K562 (cell line): Measurements from ENCODE around the gene PRPSAP1. TPM values are rescaled to one million over a fixed set of nuclear protein-coding genes. Genes with fewer than 3 reads are reported as not detected.
A peak's percentile ranks its signal among the peaks of the same experiment; 100 is the strongest.

ENCODE experiments used
- CREB1 ChIP-seq, 2 experiments: sonication (generic) in 1 of 2; formaldehyde crosslinking in 1 of 2; IDR thresholded peaks; 2 replicates each; pipeline versions ENCODE4 v1.6.1 to v1.8.0; 2012 to 2022; ENCODE audit warnings: inconsistent platforms in 1 of 2, mild to moderate bottlenecking in 1 of 2, missing genetic modification reagents in 1 of 2, moderate library complexity in 1 of 2
- FOXJ2 ChIP-seq: fragments of 200-800 bp; sonication (Bioruptor generic); IDR thresholded peaks from 2 replicates; pipeline ENCODE4 v1.6.1; 2016; ENCODE audit warnings: missing genetic modification characterization, missing compliant biosample characterization
- GATA2 ChIP-seq: sonication (generic); formaldehyde crosslinking; IDR thresholded peaks from 2 replicates; pipeline ENCODE4 v1.4.0; 2020; ENCODE audit warnings: mild to moderate bottlenecking, missing genetic modification reagents
- KLF13 ChIP-seq: fragments of 450-650 bp; IDR thresholded peaks from 2 replicates; pipeline ENCODE4 v1.6.1; 2016; ENCODE audit warnings: missing genetic modification characterization, low read depth, mild to moderate bottlenecking, missing compliant biosample characterization, moderate library complexity, borderline replicate concordance
- MAFF ChIP-seq: IDR thresholded peaks from 2 replicates; pipeline ENCODE4 v1.6.1; 2012; ENCODE audit warnings: low read length, improper control_type of control experiment
- TCF3 ChIP-seq: sonication (generic); formaldehyde crosslinking; IDR thresholded peaks from 2 replicates; pipeline ENCODE4 v1.4.0; 2020; ENCODE audit warnings: mild to moderate bottlenecking, missing genetic modification reagents
- ZC3H4 ChIP-seq: sonication (generic); formaldehyde crosslinking; IDR thresholded peaks from 2 replicates; pipeline ENCODE4 v1.9.0; 2021; ENCODE audit warnings: missing genetic modification reagents, borderline replicate concordance
- polyA plus RNA-seq, 8 experiments: library from polyadenylated mRNA; depleted of rRNA in 4 of 8; stranded (reverse) in 5 of 8; unstranded in 3 of 8; fragments of >200 nt; fragmentation: Nextera tagmentation in 2 of 8; fragmentation: Illumina TruSeq in 1 of 8; extraction: Ambion mirVana in 2 of 8; extraction: Trizol in 1 of 8; gene quantifications; 2 replicates each; pipeline versions ENCODE4 v1.2.1 to v1.2.3, GENCODE V29; 2011 to 2014; ENCODE audit warnings: inconsistent platforms in 1 of 8, missing spikeins in 1 of 8
- total RNA-seq, 7 experiments: library from RNA; depleted of rRNA in 6 of 7; stranded (reverse); fragments of >200 nt in 6 of 7; fragmentation: Illumina TruSeq in 2 of 7; extraction: Trizol in 2 of 7; gene quantifications; 2 replicates each; pipeline versions ENCODE4 v1.2.1 to v1.2.3, GENCODE V29; 2011 to 2021; ENCODE audit warnings: low replicate concordance in 1 of 7
- TF ChIP-seq, protein P1 (sequence below), 2 experiments: fragments of 450-650 bp; formaldehyde crosslinking in 1 of 2; IDR thresholded peaks; 2 replicates each; pipeline versions ENCODE4 v1.4.0 to v1.6.1; 2014 to 2020; ENCODE audit warnings: mild to moderate bottlenecking in 2 of 2, borderline replicate concordance in 1 of 2, low read depth in 1 of 2

Gene PRPSAP1
- total and polyA plus RNA-seq, 9 of the 15 experiments (the other 6 are each of a cell fraction or from before 2014, with no cell fraction given), result 21.9 to 77.1 (median 40.8) TPM

DNA sequence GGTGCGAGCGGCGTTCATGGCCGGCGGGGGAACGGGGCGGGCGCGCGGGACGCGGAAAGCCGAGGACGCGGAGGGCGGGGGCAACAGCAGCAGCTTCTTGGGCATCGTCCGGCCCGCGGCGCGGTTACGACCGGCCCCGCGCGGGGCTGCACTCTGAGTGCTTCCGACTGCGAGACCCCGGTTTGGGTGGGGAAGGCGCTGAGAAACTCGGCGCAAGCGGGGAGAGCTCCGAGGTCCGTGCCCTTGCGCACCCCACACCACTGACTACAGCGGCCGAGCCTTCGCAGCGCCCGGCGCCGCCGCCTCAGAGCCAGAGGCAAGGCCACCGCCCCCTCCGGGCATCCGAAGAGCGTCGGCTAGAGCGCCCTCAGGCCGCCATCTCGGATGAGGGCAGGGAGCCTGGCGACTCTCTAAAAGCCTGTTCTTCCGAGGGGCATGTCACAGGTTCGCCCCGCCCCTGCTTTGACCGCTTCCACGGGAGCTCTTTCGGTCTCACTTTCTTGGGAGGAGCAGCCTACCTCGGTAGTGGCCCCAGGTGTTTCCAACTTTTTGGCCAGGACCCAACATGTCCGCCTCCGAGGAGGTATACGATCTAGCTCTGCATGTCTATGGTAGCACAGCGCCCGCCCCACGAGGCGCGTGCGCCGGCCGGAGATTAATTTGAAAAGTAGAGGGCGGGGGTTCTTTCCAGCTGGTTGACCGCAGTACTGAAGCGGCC, at the start of gene PRPSAP1 (continued):
- TF ChIP-seq MAFF, result no peak
- no peak for TF ChIP-seq TCF3
- TF ChIP-seq, protein P1, sequence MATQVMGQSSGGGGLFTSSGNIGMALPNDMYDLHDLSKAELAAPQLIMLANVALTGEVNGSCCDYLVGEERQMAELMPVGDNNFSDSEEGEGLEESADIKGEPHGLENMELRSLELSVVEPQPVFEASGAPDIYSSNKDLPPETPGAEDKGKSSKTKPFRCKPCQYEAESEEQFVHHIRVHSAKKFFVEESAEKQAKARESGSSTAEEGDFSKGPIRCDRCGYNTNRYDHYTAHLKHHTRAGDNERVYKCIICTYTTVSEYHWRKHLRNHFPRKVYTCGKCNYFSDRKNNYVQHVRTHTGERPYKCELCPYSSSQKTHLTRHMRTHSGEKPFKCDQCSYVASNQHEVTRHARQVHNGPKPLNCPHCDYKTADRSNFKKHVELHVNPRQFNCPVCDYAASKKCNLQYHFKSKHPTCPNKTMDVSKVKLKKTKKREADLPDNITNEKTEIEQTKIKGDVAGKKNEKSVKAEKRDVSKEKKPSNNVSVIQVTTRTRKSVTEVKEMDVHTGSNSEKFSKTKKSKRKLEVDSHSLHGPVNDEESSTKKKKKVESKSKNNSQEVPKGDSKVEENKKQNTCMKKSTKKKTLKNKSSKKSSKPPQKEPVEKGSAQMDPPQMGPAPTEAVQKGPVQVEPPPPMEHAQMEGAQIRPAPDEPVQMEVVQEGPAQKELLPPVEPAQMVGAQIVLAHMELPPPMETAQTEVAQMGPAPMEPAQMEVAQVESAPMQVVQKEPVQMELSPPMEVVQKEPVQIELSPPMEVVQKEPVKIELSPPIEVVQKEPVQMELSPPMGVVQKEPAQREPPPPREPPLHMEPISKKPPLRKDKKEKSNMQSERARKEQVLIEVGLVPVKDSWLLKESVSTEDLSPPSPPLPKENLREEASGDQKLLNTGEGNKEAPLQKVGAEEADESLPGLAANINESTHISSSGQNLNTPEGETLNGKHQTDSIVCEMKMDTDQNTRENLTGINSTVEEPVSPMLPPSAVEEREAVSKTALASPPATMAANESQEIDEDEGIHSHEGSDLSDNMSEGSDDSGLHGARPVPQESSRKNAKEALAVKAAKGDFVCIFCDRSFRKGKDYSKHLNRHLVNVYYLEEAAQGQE (IDR thresholded peaks at IDR 0.05; ENCODE audit: borderline replicate concordance), result no peak
- TF ChIP-seq, protein P1 (CRISPR knock-in tag; IDR thresholded peaks at IDR 0.05; ENCODE audit: low read depth), result 0 out of 2 replicates have a peak, but pooled peaks have one; percentile 58
- no peak for TF ChIP-seq ZC3H4 (CRISPR knock-in tag)
- no peak for TF ChIP-seq FOXJ2
- 0 out of 2 replicates have a peak, but pooled peaks have one; percentile 17 for TF ChIP-seq CREB1 (IDR thresholded peaks at IDR 0.05)
- peak; percentile 74 for TF ChIP-seq CREB1 (CRISPR knock-in tag; IDR thresholded peaks at IDR 0.05)
- peak; percentile 96 for TF ChIP-seq KLF13 (tag)
- TF ChIP-seq GATA2, result no peak
